HepG2 (cell line): ENCODE results near the gene RSPH4A. TPM values are rescaled to one million over a fixed set of nuclear protein-coding genes. Genes with fewer than 3 reads are reported as not detected.

Experiments used
- KAT7 ChIP-seq: IDR thresholded peaks from 2 replicates; pipeline ENCODE4 v1.6.1; 2018; ENCODE audit warnings: borderline replicate concordance, missing compliant biosample characterization
- KLF12 ChIP-seq: sonication (generic); formaldehyde crosslinking; IDR thresholded peaks from 2 replicates; pipeline ENCODE4 v1.4.0; 2020; ENCODE audit warnings: missing genetic modification reagents, borderline replicate concordance
- MED1 ChIP-seq: sonication (generic); formaldehyde crosslinking; IDR thresholded peaks from 2 replicates; pipeline ENCODE4 v1.4.0; 2020; ENCODE audit warnings: missing genetic modification reagents
- NAIF1 ChIP-seq: sonication (generic); formaldehyde crosslinking; IDR thresholded peaks from 2 replicates; pipeline ENCODE4 v1.5.0; 2020; ENCODE audit warnings: mild to moderate bottlenecking, missing genetic modification reagents, borderline replicate concordance
- RARA ChIP-seq: IDR thresholded peaks from 2 replicates; pipeline ENCODE4 v1.6.1; 2016; ENCODE audit warnings: missing genetic modification reagents, missing compliant biosample characterization
- SCMH1 ChIP-seq: sonication (generic); formaldehyde crosslinking; IDR thresholded peaks from 2 replicates; pipeline ENCODE4 v1.9.0; 2021; ENCODE audit warnings: missing genetic modification reagents, mild to moderate bottlenecking, borderline replicate concordance
- SMARCC2 ChIP-seq: fragments of 450-650 bp; IDR thresholded peaks from 2 replicates; pipeline ENCODE4 v1.6.1; 2017; ENCODE audit warnings: antibody characterized with exemption, mild to moderate bottlenecking
- TARDBP ChIP-seq: sonication (generic); formaldehyde crosslinking; IDR thresholded peaks from 2 replicates; pipeline ENCODE4 v1.8.0; 2022; ENCODE audit warnings: mild to moderate bottlenecking, missing genetic modification reagents
- ZBTB20 ChIP-seq: sonication (generic); formaldehyde crosslinking; IDR thresholded peaks from 2 replicates; pipeline ENCODE4 v1.8.1; 2023; ENCODE audit warnings: missing genetic modification reagents, low read depth, mild to moderate bottlenecking, borderline replicate concordance
- ZNF296 ChIP-seq: sonication (generic); formaldehyde crosslinking; conservative IDR thresholded peaks from 2 replicates; pipeline ENCODE4 v1.5.0; 2020; ENCODE audit warnings: mild to moderate bottlenecking, missing genetic modification reagents
- ZNF773 ChIP-seq: sonication (generic); formaldehyde crosslinking; IDR thresholded peaks from 2 replicates; pipeline ENCODE4 v1.4.0; 2020; ENCODE audit warnings: missing genetic modification reagents, borderline replicate concordance
- ZNF776 ChIP-seq: sonication (generic); formaldehyde crosslinking; IDR thresholded peaks from 2 replicates; pipeline ENCODE4 v1.4.0; 2020; ENCODE audit warnings: mild to moderate bottlenecking, missing genetic modification reagents
- ZNF781 ChIP-seq: sonication (generic); formaldehyde crosslinking; IDR thresholded peaks from 2 replicates; pipeline ENCODE4 v1.5.1; 2020; ENCODE audit warnings: borderline replicate concordance, mild to moderate bottlenecking, missing genetic modification reagents; ENCODE audit errors: not compliant biosample characterization
- polyA plus RNA-seq, 8 experiments: library from polyadenylated mRNA; depleted of rRNA in 3 of 8; stranded (reverse) in 7 of 8; unstranded in 1 of 8; fragments of >200 nt; fragmentation: Illumina TruSeq in 4 of 8; extraction: Trizol in 4 of 8; gene quantifications; 2 replicates each; pipeline versions ENCODE4 v1.2.1 to v1.2.3, GENCODE V29; 2011 to 2016; ENCODE audit warnings: low read depth in 4 of 8, missing spikeins in 1 of 8, mixed read lengths in 1 of 8; ENCODE audit not compliant: insufficient read depth in 1 of 8
- total RNA-seq, 5 experiments: library from RNA; depleted of rRNA; stranded (reverse); fragments of >200 nt; fragmentation: Illumina TruSeq; extraction: Trizol; gene quantifications; 2 replicates each; pipeline ENCODE4 v1.2.3, GENCODE V29; 2016; ENCODE audit warnings: low read depth in 1 of 5
- TF ChIP-seq, protein P1 (sequence below): sonication (generic); formaldehyde crosslinking; IDR thresholded peaks from 2 replicates; pipeline ENCODE4 v1.4.0; 2020; ENCODE audit warnings: missing genetic modification reagents
- TF ChIP-seq, protein P2 (sequence below): sonication (generic); formaldehyde crosslinking; IDR thresholded peaks from 2 replicates; pipeline ENCODE4 v1.4.0; 2020; ENCODE audit warnings: missing genetic modification reagents, mild to moderate bottlenecking, borderline replicate concordance
- TF ChIP-seq, protein P3 (sequence below): IDR thresholded peaks from 2 replicates; pipeline ENCODE4 v1.6.1; 2016
- TF ChIP-seq, protein P4 (sequence below): sonication (generic); formaldehyde crosslinking; IDR thresholded peaks from 2 replicates; pipeline ENCODE4 v1.4.0; 2020; ENCODE audit warnings: missing genetic modification reagents, borderline replicate concordance
- TF ChIP-seq, protein P5 (sequence below): IDR thresholded peaks from 2 replicates; pipeline ENCODE4 v1.6.1; 2016
- TF ChIP-seq, protein P6 (sequence below): sonication (generic); formaldehyde crosslinking; IDR thresholded peaks from 2 replicates; pipeline ENCODE4 v1.9.0; 2022; ENCODE audit warnings: low read depth, missing genetic modification reagents

Gene RSPH4A
- total and polyA plus RNA-seq, 2 of the 13 experiments (the other 11 are each of a cell fraction or from before 2014, with no cell fraction given) = 0.24 to 0.40 TPM

DNA sequence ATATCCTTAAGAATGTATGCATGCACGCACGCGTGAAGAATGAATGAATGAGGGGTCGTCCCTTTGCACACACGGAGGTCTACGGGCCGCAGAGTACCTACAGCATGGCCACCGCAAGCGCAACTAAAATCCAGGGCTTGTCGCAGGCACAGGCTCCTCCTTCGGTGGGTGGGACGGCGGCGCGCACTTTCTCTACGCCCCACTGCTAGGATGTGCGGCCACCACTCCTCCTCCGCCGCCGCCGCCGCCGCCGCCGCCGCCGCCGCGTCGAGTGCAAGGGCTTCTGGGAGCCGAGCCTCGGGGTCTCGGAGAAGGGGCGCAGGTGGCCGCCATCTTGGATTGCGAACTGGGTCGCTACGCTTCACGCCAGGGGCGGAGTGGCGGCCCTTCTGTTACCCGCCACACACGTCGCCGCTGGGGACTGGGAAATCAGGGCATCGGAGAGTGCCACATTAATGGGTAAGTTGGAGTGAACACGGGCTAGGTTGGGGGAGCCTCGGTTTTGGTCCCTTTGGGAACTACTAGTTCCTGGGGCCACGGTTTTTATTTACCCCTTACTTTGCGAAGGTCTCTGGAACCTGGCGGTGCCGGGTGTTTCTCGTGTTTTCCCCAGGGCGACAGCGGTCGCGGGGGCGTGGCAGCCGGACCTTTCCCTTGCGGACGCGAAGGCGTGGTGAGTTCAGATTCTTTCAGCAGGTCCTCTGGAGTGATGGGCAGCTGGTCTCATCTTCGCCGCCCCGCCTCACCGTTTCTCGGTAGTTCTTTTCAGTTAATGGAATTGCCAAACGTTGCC lies 64.8 kb downstream of the RSPH4A start, which contains the start of gene KPNA5 (continued):
- TF ChIP-seq, protein P1, sequence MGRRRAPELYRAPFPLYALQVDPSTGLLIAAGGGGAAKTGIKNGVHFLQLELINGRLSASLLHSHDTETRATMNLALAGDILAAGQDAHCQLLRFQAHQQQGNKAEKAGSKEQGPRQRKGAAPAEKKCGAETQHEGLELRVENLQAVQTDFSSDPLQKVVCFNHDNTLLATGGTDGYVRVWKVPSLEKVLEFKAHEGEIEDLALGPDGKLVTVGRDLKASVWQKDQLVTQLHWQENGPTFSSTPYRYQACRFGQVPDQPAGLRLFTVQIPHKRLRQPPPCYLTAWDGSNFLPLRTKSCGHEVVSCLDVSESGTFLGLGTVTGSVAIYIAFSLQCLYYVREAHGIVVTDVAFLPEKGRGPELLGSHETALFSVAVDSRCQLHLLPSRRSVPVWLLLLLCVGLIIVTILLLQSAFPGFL = peak; percentile 73; the same call in 1 of the 2 replicates
- TF ChIP-seq, protein P2, sequence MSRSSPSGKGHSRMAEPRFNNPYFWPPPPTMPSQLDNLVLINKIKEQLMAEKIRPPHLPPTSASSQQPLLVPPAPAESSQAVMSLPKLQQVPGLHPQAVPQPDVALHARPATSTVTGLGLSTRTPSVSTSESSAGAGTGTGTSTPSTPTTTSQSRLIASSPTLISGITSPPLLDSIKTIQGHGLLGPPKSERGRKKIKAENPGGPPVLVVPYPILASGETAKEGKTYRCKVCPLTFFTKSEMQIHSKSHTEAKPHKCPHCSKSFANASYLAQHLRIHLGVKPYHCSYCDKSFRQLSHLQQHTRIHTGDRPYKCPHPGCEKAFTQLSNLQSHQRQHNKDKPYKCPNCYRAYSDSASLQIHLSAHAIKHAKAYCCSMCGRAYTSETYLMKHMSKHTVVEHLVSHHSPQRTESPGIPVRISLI (CRISPR knock-in tag) = peak; percentile 20; the same call in 1 of the 2 replicates
- TF ChIP-seq, protein P3, sequence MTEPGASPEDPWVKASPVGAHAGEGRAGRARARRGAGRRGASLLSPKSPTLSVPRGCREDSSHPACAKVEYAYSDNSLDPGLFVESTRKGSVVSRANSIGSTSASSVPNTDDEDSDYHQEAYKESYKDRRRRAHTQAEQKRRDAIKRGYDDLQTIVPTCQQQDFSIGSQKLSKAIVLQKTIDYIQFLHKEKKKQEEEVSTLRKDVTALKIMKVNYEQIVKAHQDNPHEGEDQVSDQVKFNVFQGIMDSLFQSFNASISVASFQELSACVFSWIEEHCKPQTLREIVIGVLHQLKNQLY (CRISPR knock-in tag) = no peak; the same call in none of the 2 replicates
- TF ChIP-seq ZBTB20 (CRISPR knock-in tag) = peak; percentile 45; the same call in 1 of the 2 replicates
- no peak for TF ChIP-seq SMARCC2
- TF ChIP-seq, protein P4, sequence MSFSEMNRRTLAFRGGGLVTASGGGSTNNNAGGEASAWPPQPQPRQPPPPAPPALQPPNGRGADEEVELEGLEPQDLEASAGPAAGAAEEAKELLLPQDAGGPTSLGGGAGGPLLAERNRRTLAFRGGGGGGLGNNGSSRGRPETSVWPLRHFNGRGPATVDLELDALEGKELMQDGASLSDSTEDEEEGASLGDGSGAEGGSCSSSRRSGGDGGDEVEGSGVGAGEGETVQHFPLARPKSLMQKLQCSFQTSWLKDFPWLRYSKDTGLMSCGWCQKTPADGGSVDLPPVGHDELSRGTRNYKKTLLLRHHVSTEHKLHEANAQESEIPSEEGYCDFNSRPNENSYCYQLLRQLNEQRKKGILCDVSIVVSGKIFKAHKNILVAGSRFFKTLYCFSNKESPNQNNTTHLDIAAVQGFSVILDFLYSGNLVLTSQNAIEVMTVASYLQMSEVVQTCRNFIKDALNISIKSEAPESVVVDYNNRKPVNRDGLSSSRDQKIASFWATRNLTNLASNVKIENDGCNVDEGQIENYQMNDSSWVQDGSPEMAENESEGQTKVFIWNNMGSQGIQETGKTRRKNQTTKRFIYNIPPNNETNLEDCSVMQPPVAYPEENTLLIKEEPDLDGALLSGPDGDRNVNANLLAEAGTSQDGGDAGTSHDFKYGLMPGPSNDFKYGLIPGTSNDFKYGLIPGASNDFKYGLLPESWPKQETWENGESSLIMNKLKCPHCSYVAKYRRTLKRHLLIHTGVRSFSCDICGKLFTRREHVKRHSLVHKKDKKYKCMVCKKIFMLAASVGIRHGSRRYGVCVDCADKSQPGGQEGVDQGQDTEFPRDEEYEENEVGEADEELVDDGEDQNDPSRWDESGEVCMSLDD (CRISPR knock-in tag) = peak; percentile 58; the same call in 1 of the 2 replicates
- peak; percentile 86 for TF ChIP-seq MED1 (CRISPR knock-in tag)
- TF ChIP-seq ZNF781 = no peak
- TF ChIP-seq KLF12 (CRISPR knock-in tag) = 0 out of 2 replicates have a peak, but pooled peaks have one; percentile 22
- no peak; the same call in 1 of the 2 replicates for TF ChIP-seq RARA (CRISPR knock-in tag)
- TF ChIP-seq, protein P5, sequence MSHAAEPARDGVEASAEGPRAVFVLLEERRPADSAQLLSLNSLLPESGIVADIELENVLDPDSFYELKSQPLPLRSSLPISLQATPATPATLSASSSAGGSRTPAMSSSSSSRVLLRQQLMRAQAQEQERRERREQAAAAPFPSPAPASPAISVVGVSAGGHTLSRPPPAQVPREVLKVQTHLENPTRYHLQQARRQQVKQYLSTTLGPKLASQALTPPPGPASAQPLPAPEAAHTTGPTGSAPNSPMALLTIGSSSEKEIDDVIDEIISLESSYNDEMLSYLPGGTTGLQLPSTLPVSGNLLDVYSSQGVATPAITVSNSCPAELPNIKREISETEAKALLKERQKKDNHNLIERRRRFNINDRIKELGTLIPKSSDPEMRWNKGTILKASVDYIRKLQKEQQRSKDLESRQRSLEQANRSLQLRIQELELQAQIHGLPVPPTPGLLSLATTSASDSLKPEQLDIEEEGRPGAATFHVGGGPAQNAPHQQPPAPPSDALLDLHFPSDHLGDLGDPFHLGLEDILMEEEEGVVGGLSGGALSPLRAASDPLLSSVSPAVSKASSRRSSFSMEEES (CRISPR knock-in tag) = peak; percentile 50
- TF ChIP-seq, protein P6, sequence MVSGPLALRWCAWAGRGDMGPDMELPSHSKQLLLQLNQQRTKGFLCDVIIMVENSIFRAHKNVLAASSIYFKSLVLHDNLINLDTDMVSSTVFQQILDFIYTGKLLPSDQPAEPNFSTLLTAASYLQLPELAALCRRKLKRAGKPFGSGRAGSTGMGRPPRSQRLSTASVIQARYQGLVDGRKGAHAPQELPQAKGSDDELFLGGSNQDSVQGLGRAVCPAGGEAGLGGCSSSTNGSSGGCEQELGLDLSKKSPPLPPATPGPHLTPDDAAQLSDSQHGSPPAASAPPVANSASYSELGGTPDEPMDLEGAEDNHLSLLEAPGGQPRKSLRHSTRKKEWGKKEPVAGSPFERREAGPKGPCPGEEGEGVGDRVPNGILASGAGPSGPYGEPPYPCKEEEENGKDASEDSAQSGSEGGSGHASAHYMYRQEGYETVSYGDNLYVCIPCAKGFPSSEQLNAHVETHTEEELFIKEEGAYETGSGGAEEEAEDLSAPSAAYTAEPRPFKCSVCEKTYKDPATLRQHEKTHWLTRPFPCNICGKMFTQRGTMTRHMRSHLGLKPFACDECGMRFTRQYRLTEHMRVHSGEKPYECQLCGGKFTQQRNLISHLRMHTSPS = no peak
- no peak; the same call in 1 of the 2 replicates for TF ChIP-seq ZNF296 (CRISPR knock-in tag)
- TF ChIP-seq KAT7 (CRISPR knock-in tag) = peak; percentile 94; the same call in 1 of the 2 replicates
- no peak for TF ChIP-seq SCMH1 (CRISPR knock-in tag)
- TF ChIP-seq ZNF776 (CRISPR knock-in tag) = peak; percentile 43; the same call in 1 of the 2 replicates
- TF ChIP-seq TARDBP (CRISPR knock-in tag) = no peak
- TF ChIP-seq ZNF773 (CRISPR knock-in tag) = peak; percentile 20; the same call in 1 of the 2 replicates
- TF ChIP-seq NAIF1 (CRISPR knock-in tag) = peak; percentile 99
